GM19043 (cell line): ENCODE results near the gene PRDM16.
"Not testable (repeated sequence)": the region's sequence is repeated elsewhere in the genome, so short reads cannot be mapped to it uniquely, and the experiment has no call there.

Source experiments
- ATAC-seq: cut with Tn5 transposase; IDR thresholded peaks from one replicate; pipeline ENCODE4 v1.9.1; 2021; ENCODE audit warnings: low read depth; ENCODE audit not compliant: unreplicated experiment

Gene PRDM16

GRCh38 chr1:3268281-3268680 is 199.3 kb downstream of the PRDM16 start:
- ATAC-seq, result no peak

GRCh38 chr1:3270403-3271245 is 201.6 kb downstream of the PRDM16 start:
- no peak for ATAC-seq

GRCh38 chr1:3271866-3272265 is 202.9 kb downstream of the PRDM16 start:
- ATAC-seq, result no peak

- no peak for ATAC-seq
Observed at GRCh38 chr1:3272321-3273045, 203.5 kb downstream of the PRDM16 start.

- ATAC-seq, result no peak
Observed at GRCh38 chr1:3273447-3273846, 204.4 kb downstream of the PRDM16 start.

GRCh38 chr1:3274972-3275371 is 206.0 kb downstream of the PRDM16 start:
- no peak for ATAC-seq

- no peak for ATAC-seq
Observed at GRCh38 chr1:3275471-3276340, 206.7 kb downstream of the PRDM16 start.

- no peak for ATAC-seq
Observed at GRCh38 chr1:3276341-3276800, 207.4 kb downstream of the PRDM16 start.

GRCh38 chr1:3277011-3277471 is 208.0 kb downstream of the PRDM16 start:
- no peak for ATAC-seq

GRCh38 chr1:3277623-3278022 is 208.6 kb downstream of the PRDM16 start:
- ATAC-seq, result no peak

- no peak for ATAC-seq
Observed at GRCh38 chr1:3278416-3279181, 209.6 kb downstream of the PRDM16 start.

- ATAC-seq, result no peak
Observed at GRCh38 chr1:3279182-3279470, 210.1 kb downstream of the PRDM16 start.

- ATAC-seq, result no peak
Observed at GRCh38 chr1:3281735-3282134, 212.7 kb downstream of the PRDM16 start.

- no peak for ATAC-seq
Observed at GRCh38 chr1:3282186-3282585, 213.2 kb downstream of the PRDM16 start.

- no peak for ATAC-seq
Observed at GRCh38 chr1:3282656-3283430, 213.8 kb downstream of the PRDM16 start.

- ATAC-seq, result no peak
Observed at GRCh38 chr1:3283849-3284248, 214.8 kb downstream of the PRDM16 start.

- ATAC-seq, result no peak
Observed at GRCh38 chr1:3284691-3285090, 215.7 kb downstream of the PRDM16 start.

- no peak for ATAC-seq
Observed at GRCh38 chr1:3285106-3285740, 216.2 kb downstream of the PRDM16 start.

- ATAC-seq, result not testable (repeated sequence)
Observed at GRCh38 chr1:3287095-3287494, 218.1 kb downstream of the PRDM16 start.
